H1 (cell line): ENCODE measurements around the gene JDP2. TPM values are rescaled to one million over a fixed set of nuclear protein-coding genes. Genes with fewer than 3 reads are reported as not detected.

Experiments used
- CHD7 ChIP-seq: fragments of 300-600 bp; sonication (generic); IDR thresholded peaks from 2 replicates; pipeline ENCODE4 v1.7.1; 2012; ENCODE audit warnings: low read length, moderate library complexity, mild to moderate bottlenecking, inconsistent platforms; ENCODE audit not compliant: insufficient replicate concordance
- EP300 ChIP-seq, 2 experiments: IDR thresholded peaks; 1 replicate in 1 of 2; 2 replicates in 1 of 2; pipeline ENCODE4 v1.6.1; 2011 to 2012; ENCODE audit warnings: low read depth in 2 of 2, low read length in 2 of 2, mild to moderate bottlenecking in 2 of 2, borderline replicate concordance in 1 of 2, inconsistent platforms in 1 of 2, moderate library complexity in 1 of 2
- FOSL1 ChIP-seq: IDR thresholded peaks from 2 replicates; pipeline ENCODE4 v1.6.1; 2011; ENCODE audit warnings: mild to moderate bottlenecking, low read depth, low read length, moderate library complexity; ENCODE audit not compliant: insufficient read depth
- HDAC6 ChIP-seq: IDR thresholded peaks from one replicate; pipeline ENCODE4 v1.7.1; 2012; ENCODE audit warnings: low read depth, mild to moderate bottlenecking, inconsistent platforms, low read length, moderate library complexity
- KDM4A ChIP-seq: IDR thresholded peaks from one replicate; pipeline ENCODE4 v1.7.1; 2012; ENCODE audit warnings: low read depth, mild to moderate bottlenecking, moderate library complexity, low read length, inconsistent platforms; ENCODE audit not compliant: severe bottlenecking
- PHF8 ChIP-seq: fragments of 200-600 bp; sonication (generic); conservative IDR thresholded peaks from 2 replicates; pipeline ENCODE4 v1.7.1; 2012; ENCODE audit warnings: low read depth, mild to moderate bottlenecking, inconsistent platforms, low read length, moderate library complexity
- POU5F1 ChIP-seq: IDR thresholded peaks from 2 replicates; pipeline ENCODE4 v1.6.1; 2011; ENCODE audit warnings: low read depth, mild to moderate bottlenecking, low read length, moderate library complexity
- RAD21 ChIP-seq, 2 experiments: IDR thresholded peaks in 1 of 2; conservative IDR thresholded peaks in 1 of 2; 2 replicates each; pipeline ENCODE4 v1.6.1; 2011; ENCODE audit warnings: low read depth in 2 of 2, low read length in 2 of 2, improper control_type of control experiment in 1 of 2, inconsistent platforms in 1 of 2, mild to moderate bottlenecking in 1 of 2, moderate library complexity in 1 of 2
- SP2 ChIP-seq: IDR thresholded peaks from 2 replicates; pipeline ENCODE4 v1.6.1; 2012; ENCODE audit warnings: mild to moderate bottlenecking, low read length, inconsistent platforms
- SUZ12 ChIP-seq: fragments of 200-600 bp; sonication (generic); IDR thresholded peaks from 2 replicates; pipeline ENCODE4 v1.6.1; 2012; ENCODE audit warnings: mild to moderate bottlenecking, inconsistent platforms, low read length, moderate library complexity, mixed read lengths
- TAF1 ChIP-seq: IDR thresholded peaks from 2 replicates; pipeline ENCODE4 v1.6.1; 2011; ENCODE audit warnings: mild to moderate bottlenecking, low read depth, low read length
- TCF12 ChIP-seq: IDR thresholded peaks from 2 replicates; pipeline ENCODE4 v1.6.1; 2011; ENCODE audit warnings: low read depth, mild to moderate bottlenecking, low read length
- polyA plus RNA-seq, 7 experiments: library from polyadenylated mRNA; depleted of rRNA in 3 of 7; stranded (reverse) in 5 of 7; unstranded in 2 of 7; fragments of >200 nt in 5 of 7; fragments of 200-250 nt in 2 of 7; gene quantifications; 1 replicate in 5 of 7; 2 replicates in 1 of 7; 4 replicates in 1 of 7; pipeline versions ENCODE4 v1.2.1 to v1.2.3, GENCODE V29; 2011 to 2013; ENCODE audit warnings: missing spikeins in 2 of 7, mixed read lengths in 2 of 7
- total RNA-seq: library from RNA; stranded (reverse); fragmentation: NEBNext Ultra II Directional; extraction: Animal tissue kit (Norgen Biotek cat#: 25700); gene quantifications from 2 replicates; pipeline ENCODE4 v1.2.1, GENCODE V29; 2021

Gene JDP2
- total and polyA plus RNA-seq, 2 of the 8 experiments (the other 6 are each of a cell fraction or from before 2014, with no cell fraction given), result 8.9 to 27.2 TPM

GRCh38 chr14:75471059-75471458 is 43.2 kb downstream of the JDP2 start (continued):
- no peak for TF ChIP-seq CHD7
- TF ChIP-seq TAF1, result no peak
- no peak for TF ChIP-seq KDM4A
- TF ChIP-seq TCF12, result no peak
- TF ChIP-seq EP300 (IDR thresholded peaks at IDR 0.05; ENCODE audit: borderline replicate concordance in 1 of 2, low read depth in 2 of 2, low read length in 2 of 2), result no peak
- TF ChIP-seq PHF8, result no peak
- TF ChIP-seq RAD21 (IDR thresholded peaks at IDR 0.05 in 1 of 2, conservative IDR thresholded peaks at IDR 0.05 in 1 of 2; ENCODE audit: low read depth in 2 of 2, low read length in 2 of 2), result no peak
- TF ChIP-seq SUZ12, result no peak
- no peak for TF ChIP-seq HDAC6
- TF ChIP-seq SP2, result no peak
- no peak for TF ChIP-seq FOSL1
- TF ChIP-seq POU5F1, result no peak
